HL-60/S4 (cell line): ENCODE data around the gene IL3RA.
"Not testable (repeated sequence)": the region's sequence is repeated elsewhere in the genome, so short reads cannot be mapped to it uniquely, and the experiment has no call there.

ENCODE experiments used
- in situ Hi-C: fragments of 300-500 bp; cut with MboI; formaldehyde crosslinking; loops from 2 replicates; pipeline ENCODE4 v1.14.3; 2022; ENCODE audit warnings: low sequenced_read_pairs

Gene IL3RA

GRCh38 chrX:1336331-1336943 lies at the start of gene IL3RA:
TSS of gene IL3RA (plus strand) at chrX:1336785. CDS start at chrX:1341766, 4,981 bp downstream.
- in situ Hi-C loops, result no loop called here

GRCh38 chrX:1289535-1289934 lies 47.0 kb upstream of the IL3RA start:
- in situ Hi-C loops, result no loop called here

DNA sequence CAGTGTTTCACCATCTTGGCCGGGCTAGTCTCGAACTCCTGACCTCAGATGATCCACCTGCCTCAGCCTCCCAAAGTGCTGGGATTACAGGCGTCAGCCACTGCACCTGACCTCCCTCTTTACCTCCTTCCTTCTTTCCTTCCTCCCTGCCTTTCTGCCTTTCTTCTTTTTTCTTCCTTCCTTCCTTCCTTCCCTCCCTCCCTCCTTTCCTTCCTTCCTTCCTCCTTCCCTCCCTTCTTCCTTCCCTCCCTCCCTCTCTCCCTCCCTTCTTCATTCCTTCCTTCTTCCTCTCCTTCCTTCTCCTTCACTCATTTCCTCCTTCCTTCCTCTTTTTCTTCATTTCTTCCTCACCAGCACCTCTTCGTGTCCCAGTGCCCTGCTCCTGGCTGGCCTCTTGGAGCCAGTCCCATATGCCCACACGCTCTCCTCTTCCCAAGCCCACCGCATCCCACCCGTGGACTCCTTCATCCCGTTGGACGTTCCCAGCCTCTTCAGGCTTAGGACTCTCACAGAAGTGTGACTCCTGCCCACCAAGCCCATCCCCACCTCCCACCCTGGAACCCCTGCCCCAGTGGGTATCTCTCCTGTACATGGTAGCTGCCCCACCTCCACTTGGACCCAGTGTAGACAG lies 45.4 kb upstream of the IL3RA start:
- in situ Hi-C loops, result no loop called here

GRCh38 chrX:1292575-1293290 lies 43.9 kb upstream of the IL3RA start:
- in situ Hi-C loops, result no loop called here

DNA sequence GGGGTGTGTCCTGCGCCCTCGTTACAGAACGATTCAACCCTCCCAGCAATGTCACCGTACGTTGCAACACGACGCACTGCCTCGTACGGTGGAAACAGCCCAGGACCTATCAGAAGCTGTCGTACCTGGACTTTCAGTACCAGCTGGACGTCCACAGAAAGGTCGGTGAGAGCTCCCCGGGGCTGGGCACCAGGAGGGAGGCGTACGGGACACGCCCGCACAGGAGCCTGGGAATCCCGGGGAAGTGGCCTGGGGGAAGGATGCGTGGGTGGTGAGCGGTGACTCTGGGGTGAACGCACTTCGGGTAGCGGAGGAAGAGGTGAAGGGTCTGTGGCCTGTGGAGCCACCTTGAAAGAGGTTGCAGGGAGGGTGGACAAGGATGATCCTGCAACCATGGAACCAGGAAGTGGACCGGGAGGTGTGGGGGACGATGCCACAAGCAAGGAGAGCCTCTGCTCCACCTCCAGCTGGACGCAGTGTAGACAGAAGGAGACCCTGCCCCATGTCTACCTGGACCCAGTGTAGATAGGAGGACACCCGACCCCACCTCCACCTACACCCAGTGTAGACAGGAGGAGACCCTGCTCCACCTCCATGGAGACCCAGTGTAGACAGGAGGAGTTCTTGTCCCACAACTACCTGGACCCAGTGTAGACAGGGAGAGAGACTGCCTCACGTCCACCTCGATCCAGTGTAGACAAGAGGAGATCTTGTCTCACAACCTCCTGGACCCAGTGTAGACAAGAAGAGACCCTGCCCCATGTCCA lies 42.1 kb upstream of the IL3RA start:
- in situ Hi-C loops, result no loop called here

- in situ Hi-C loops, result no loop called here
Measured at GRCh38 chrX:1295550-1295949, 41.0 kb upstream of the IL3RA start.

GRCh38 chrX:1297591-1297990 lies 39.0 kb upstream of the IL3RA start:
- in situ Hi-C loops, result not testable (repeated sequence)

DNA sequence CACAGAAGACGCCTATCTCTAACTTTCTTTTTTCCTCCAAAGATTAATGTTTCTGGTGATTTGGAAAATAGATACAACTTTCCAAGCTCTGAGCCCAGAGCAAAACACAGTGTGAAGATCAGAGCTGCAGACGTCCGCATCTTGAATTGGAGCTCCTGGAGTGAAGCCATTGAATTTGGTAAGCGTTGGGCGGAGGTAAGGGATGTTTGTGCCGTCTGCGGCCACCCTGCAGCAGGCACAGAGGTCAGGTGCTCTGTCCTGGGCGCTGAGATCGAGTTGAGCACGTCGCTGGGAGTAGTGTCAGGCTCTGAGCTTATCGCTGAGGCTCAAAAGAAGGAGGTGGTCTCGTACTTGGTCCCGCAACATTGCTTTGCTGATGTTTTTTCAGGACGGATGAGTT lies 36.1 kb upstream of the IL3RA start:
- in situ Hi-C loops, result no loop called here

DNA sequence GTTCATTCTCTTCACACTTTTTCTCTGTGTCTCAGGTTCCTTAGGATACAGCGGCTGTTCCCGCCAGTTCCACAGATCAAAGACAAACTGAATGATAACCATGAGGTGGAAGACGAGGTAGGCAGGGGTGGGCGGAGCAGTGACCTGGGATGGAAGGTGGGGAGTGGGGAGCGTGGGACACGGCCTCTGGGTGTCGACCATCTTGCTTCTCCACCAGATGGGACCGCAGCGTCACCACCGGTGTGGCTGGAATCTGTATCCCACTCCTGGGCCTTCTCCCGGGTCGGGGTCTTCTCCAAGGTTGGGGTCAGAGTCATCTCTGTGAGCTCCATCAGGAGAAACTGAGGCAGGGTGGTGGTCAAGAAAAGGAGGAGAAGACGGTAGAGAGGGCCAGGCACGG lies 31.2 kb upstream of the IL3RA start:
- in situ Hi-C loops, result no loop called here

DNA sequence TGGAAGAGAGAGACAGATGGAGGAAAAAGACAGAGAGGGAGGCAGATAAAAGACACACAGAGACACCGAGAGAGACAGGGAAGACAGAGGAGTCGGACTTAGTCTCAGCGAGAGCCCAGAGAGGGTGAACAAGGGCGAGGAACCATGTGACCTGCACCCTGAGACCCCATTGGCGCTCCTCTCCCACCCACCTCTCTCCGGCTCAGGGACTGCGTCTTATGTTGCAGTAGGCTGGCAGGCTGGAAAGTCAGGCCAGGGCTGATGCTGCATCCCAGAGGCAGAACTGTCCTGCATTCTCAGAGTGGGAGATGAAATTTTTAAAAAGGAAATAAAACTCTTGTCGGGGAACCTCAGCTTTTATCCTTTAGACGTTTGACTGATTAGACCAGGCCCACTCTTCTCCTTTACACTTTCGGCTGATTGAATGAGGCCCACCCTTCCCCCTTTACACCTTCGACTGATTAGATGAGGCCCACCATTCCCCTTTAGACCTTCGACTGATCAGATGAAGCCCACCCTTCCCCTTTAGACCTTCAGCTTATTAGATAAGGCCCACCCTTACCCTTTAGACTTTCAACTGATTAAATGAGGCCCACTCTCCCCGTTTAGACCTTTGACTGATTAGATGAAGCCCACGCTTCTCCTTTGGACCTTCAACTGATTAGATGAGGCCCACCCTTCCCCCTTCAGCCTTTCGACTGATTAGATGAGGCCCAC lies 29.5 kb upstream of the IL3RA start:
- in situ Hi-C loops, result no loop called here

DNA sequence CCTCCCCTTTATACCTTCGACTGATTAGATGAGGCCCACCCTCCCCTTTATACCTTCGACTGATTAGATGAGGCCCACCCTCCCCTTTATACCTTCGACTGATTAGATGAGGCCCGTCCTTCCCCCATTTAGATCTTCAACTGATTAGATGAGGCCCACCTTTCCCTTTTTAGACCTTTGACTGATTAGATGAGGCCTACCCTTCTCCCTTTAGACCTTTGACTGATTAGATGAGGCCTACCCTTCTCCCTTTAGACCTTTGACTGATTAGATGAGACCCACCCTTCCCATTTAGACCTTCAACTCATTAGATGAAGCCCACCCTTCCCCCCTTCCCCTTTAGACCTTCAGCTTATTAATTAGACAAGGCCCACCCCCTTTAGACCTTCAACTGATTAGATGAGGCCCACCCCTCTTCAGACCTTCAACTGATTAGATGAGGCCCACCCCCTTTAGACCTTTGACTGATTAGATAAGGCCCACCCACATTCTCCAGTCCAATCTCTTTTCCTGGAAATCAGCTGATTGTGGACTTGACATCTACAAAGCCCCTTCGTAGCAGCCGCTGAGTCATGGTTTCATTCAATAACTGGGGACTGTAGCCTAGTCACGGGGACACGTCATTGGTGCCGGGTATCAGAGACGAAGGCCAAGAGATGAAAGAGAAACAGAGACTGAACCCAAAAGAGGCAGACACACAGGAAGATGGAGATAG lies 28.8 kb upstream of the IL3RA start:
- in situ Hi-C loops, result no loop called here

DNA sequence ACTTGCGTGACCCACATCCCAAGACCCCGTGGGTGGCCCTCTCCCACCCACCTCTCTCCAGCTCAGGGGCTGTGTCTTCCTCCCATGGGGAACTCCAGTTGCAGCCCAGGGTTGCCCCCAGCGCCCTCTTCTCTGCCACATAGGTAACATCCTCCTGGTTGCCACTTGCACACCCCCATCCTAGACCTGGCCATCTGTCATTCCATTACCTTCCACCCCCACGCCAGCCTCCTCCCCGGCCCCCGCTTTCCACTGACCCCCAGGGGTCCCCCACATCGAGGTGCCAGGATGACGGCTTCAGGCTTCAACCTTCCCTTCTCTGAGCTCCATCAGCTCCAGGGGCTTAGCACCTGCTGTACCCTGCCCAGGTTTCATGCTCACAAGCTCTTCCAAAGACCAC lies 28.1 kb upstream of the IL3RA start:
- in situ Hi-C loops, result no loop called here

- in situ Hi-C loops, result not testable (repeated sequence)
Measured at GRCh38 chrX:1308917-1309316, 27.7 kb upstream of the IL3RA start.

GRCh38 chrX:1313788-1314187 lies 22.8 kb upstream of the IL3RA start:
- in situ Hi-C loops, result no loop called here

DNA sequence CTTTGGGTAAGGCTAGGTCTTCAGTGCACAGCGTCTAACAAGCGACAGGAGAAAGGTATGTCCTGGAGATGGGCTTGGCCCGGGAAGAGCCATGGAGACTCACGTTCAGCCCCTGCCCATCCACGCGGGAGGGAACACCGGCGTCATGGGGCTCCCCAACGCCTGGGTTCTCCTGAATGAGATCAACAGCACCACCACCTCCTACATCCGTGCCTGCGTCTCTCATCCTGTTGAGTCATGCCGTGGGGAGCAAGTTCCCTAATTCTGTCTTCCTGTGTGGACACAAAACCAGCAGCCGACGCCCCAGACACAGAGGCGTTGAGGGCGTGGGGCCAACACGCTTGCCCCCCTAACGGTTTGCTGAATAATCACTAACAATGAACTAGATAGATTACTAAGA lies 20.1 kb upstream of the IL3RA start:
- in situ Hi-C loops, result no loop called here

DNA sequence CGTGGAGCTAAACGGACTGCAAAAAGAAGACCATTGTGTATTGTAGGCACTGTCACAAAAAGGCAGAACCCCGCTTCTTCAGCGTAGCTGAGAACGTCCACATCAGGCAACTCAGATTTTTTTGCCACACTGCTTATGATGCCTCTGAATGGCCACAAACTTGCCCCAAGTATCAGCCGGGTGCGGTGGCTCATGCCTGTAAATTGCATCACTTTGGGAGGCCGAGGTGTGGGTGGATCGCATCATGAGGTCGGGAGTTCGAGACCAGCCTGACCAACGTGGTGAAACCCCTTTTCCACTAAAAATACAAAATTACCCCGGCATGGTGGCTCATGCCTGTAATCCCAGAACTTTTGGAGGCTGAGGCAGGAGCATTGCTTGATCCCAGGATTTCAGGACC lies 14.9 kb upstream of the IL3RA start:
- in situ Hi-C loops, result no loop called here

DNA sequence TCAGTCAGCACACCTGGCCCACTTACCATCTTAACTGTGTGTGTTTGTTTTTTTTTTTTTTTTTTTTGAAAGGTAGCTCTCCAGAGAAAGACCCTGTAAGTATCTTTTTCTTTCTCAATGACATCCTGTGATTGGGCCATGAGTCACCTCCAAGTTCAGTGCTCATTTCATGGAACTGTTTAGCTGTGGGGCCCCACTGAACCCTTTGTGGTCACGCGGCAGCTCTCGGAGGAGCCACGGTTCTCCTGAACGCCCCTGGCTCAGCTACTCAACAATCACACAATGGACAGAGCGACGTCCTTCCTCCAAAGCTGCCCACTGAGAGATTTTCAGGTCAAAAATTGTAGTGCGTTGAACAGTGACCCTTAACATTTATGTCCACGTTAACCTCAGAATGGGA lies 14.2 kb upstream of the IL3RA start:
- in situ Hi-C loops, result no loop called here

DNA sequence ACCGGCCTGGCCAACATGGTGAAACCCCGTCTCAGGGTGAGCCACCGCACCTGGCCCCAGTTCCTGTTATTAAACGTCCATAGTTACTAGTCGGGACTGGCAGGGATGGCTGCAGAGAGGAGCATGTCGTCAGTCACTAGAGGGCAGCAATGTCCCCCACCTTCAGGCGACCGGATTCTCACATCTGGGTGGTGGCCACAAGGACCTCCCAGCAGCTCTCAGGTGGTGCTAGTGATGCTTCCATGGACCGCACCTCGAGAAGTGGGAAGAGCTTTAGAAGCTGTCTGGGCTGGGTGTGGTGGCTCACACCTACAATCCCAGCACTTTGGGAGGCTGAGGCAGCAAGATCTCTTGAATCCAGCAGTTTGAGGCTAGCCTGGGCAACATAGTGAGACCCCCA lies 13.3 kb upstream of the IL3RA start:
- in situ Hi-C loops, result no loop called here

DNA sequence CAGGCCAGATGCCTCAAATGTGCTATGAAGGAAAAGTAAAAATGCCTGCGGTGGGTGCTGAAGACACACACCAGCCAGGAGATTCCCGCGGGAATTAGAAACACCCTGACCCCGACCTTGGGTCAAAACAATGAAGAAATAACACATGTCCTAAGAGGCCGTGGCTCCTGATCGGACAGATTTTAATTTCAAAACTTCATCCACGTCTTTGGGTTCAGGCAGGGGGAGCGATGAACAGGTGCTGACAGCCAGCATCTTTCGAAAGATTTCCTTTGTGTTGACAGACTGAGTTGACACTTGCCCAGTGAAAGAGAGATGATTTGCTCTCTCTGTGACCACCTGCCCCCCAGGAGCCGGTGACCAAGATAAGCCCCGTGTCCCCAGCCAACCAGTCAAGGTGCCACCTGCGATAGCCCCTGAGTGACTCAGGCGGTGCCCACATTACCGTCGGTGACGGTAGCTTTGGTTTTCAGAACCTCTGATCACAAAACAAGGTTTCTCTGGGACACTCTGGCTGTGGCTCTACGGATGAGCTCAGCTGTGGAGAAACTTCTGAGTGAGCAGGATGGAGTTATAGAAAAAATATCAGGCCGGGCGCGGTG lies 11.0 kb upstream of the IL3RA start:
- in situ Hi-C loops, result no loop called here
